ENCODE measurements around the gene CMAS.

CMAS gene

DNA sequence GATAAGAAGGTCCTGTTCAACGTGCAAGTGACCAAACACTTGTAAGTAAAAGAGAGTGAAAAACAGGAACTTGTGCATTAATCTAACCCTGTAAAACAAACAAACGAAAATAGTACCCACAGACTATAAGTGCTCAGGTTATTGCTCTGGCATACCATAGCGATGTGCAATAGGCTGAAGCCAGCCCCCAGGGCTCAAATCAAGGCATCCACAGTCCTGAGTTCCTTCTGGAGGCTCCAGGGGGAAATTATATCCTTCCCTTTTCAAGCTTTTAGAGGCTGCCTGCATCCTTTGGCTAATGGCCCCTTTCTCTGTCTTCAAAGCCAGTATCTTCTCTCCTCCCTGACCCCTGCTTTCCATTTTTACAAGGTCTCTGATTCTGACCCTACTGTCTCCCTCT, 8.1 kb upstream of the CMAS start:
- TF ChIP-seq CTCF (IDR thresholded peaks at IDR 0.05; ENCODE audit: low read depth, low read length): no peak
- H3K4me3 ChIP-seq (ENCODE audit: low read depth, low read length): no peak overlapping the region

DNA sequence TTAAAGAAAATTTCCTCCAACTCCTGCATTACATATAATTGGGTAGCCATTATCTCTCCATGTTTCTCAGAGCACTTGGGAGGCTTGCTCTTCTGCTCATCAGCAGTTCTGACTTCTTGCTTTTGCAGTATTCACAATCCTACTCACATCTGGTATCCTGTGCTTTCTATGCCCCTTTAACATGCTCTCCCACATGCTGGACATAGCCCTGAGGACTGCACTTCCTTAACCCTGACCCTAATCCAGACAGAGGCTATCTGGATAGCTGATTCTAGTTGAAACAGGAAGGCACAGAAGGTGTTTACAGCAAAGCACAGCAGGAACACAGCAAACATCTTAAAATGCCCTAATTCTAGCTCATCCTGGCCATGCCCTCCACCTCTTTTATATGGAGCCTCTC, 7.3 kb upstream of the CMAS start:
- H3K4me3 ChIP-seq (ENCODE audit: low read depth, low read length): no peak overlapping the region
- no peak for TF ChIP-seq CTCF (IDR thresholded peaks at IDR 0.05; ENCODE audit: low read depth, low read length)

- H3K4me3 ChIP-seq (ENCODE audit: low read depth, low read length): no peak overlapping the region
- no peak for TF ChIP-seq CTCF (IDR thresholded peaks at IDR 0.05; ENCODE audit: low read depth, low read length)
Observed at GRCh38 chr12:22039361-22039760, 6.7 kb upstream of the CMAS start.

GRCh38 chr12:22042976-22043669, 2.9 kb upstream of the CMAS start:
- TF ChIP-seq CTCF (IDR thresholded peaks at IDR 0.05; ENCODE audit: low read depth, low read length): no peak
- 0 out of 2 replicates have a peak overlapping the region, but pooled peaks have one; percentile 1 for H3K4me3 ChIP-seq (ENCODE audit: low read depth, low read length)

DNA sequence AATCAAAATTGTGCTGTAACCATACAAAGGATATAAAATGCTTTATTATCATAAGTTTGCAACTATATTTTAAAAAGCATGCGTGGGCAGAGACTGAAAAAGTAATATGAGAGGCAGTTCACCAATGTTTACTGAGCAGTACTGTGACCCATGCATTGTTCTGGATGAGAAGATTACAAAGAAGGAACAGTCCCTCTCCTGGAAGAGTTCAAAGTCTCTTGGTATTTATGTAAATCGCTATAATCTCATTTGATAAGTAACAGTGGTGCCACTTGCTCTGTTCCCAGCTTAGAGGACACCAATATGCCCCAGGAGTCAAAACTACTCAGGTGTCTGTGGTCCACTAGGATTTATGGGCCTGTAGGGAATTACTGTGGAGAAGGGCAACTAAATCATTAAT, 2.1 kb upstream of the CMAS start:
- no peak for TF ChIP-seq CTCF (IDR thresholded peaks at IDR 0.05; ENCODE audit: low read depth, low read length)
- H3K4me3 ChIP-seq (ENCODE audit: low read depth, low read length): no peak overlapping the region

GRCh38 chr12:22044391-22044790, 1.6 kb upstream of the CMAS start:
- no peak for TF ChIP-seq CTCF (IDR thresholded peaks at IDR 0.05; ENCODE audit: low read depth, low read length)
- H3K4me3 ChIP-seq (ENCODE audit: low read depth, low read length): no peak overlapping the region

- TF ChIP-seq CTCF (IDR thresholded peaks at IDR 0.05; ENCODE audit: low read depth, low read length): no peak
- H3K4me3 ChIP-seq (ENCODE audit: low read depth, low read length): peak overlapping the region; percentile 94
Observed at GRCh38 chr12:22046968-22047390, 961 bp downstream of the CMAS start.
